ENCODE measurements around the gene GABBR2. TPM values are rescaled to one million over a fixed set of nuclear protein-coding genes. Genes with fewer than 3 reads are reported as not detected.

GABBR2 gene
- total and polyA plus RNA-seq, 9 of the 15 experiments (the other 6 are each of a cell fraction or from before 2014, with no cell fraction given) = 0.15 to 1.9 (median 0.32) TPM

GRCh38 chr9:98347642-98348041 lies 361.1 kb downstream of the GABBR2 start:
- no peaks in the 10 kb centered on the region for H3K36me3 ChIP-seq (ENCODE audit: control insufficient read depth, insufficient read depth, low read length)
- in situ Hi-C loops (cut with MboI) (no loop called here), intact Hi-C loops (cut with micrococcal nuclease) (no loop called here)
- ChIA-PET CTCF (ENCODE audit: low intra/inter-chr PET ratio) (no interaction called here), POLR2A (no interaction called here)
- no peak overlapping the region for H2AFZ ChIP-seq (ENCODE audit: low read depth, low read length)
- peaks cover 6% of the 10 kb centered on the region; the same call in 1 of the 2 replicates for H3K9me3 ChIP-seq (replicated peaks; ENCODE audit: control insufficient read depth, insufficient read depth, low read depth, low read length)
- H4K20me1 ChIP-seq (replicated peaks; ENCODE audit: control insufficient read depth, insufficient read depth, low read length) = no peaks in the 10 kb centered on the region
- H3K79me2 ChIP-seq (ENCODE audit: control insufficient read depth, insufficient read depth, low read length) = no peaks in the 10 kb centered on the region
- ATAC-seq = no peak
- no peaks in the 10 kb centered on the region for H3K9me1 ChIP-seq (ENCODE audit: control insufficient read depth, insufficient read depth, low read length)
- no peaks in the 10 kb centered on the region for H3K27me3 ChIP-seq (ENCODE audit: control insufficient read depth in 2 of 2, insufficient read depth in 2 of 2, low read length in 2 of 2)
- H3K9ac ChIP-seq (ENCODE audit: insufficient read depth in 1 of 2, low read depth in 2 of 2, low read length in 2 of 2) = no peak overlapping the region
- no peak overlapping the region for H3K27ac ChIP-seq (ENCODE audit: extremely low read depth, low read depth, low read length)
- no TSS peak for BruUV-seq (replicated peaks)
- 90% methylated on average over 3 of the region's 3 CpGs for WGBS (ENCODE audit: insufficient coverage, low coverage, missing lambda C conversion rate)
- H3K4me3 ChIP-seq = no peak overlapping the region
- TF ChIP-seq ARID1B (IDR thresholded peaks at IDR 0.05) (no peak), CHAMP1 (IDR thresholded peaks at IDR 0.05) (peak; percentile 82; the same call in 1 of the 2 replicates), ZNF311 (CRISPR knock-in tag; IDR thresholded peaks at IDR 0.05) (no peak), ZBTB33 (CRISPR knock-in tag; IDR thresholded peaks at IDR 0.05) (peak; percentile 19; the same call in 1 of the 2 replicates), PTBP1 (IDR thresholded peaks at IDR 0.05; ENCODE audit: low read depth, low read length) (no peak), CBX3 (IDR thresholded peaks at IDR 0.05; ENCODE audit: borderline replicate concordance in 1 of 2, low read length in 2 of 2) (0 out of 3 replicates have a peak, but pooled peaks of 1 of the 2 experiments have one; percentile 13), MCM5 (IDR thresholded peaks at IDR 0.05; ENCODE audit: low read depth) (no peak), SP1 (CRISPR knock-in tag; IDR thresholded peaks at IDR 0.05) (no peak), CC2D1A (IDR thresholded peaks at IDR 0.05) (peak; percentile 74), SMARCE1 (IDR thresholded peaks at IDR 0.05) (no peak)
- no peak overlapping the region for H3K4me2 ChIP-seq (ENCODE audit: insufficient read depth, low read length)
- no peak for DNase-seq (ENCODE audit: extremely low read depth in 1 of 4, low spot score in 3 of 4)
- H3K4me1 ChIP-seq (replicated peaks in 1 of 2; ENCODE audit: control insufficient read depth in 2 of 2, insufficient read depth in 2 of 2, low read length in 2 of 2) = peaks cover under 1 to 23% of the 10 kb centered on the region in 2 experiments
- no peak for FAIRE-seq

All from K562 (cell line).